GM12892 (cell line): ENCODE data around the gene LRGUK.

Experiments used
- POLR2A ChIP-seq: IDR thresholded peaks from 2 replicates; pipeline ENCODE4 v1.6.1; 2011; ENCODE audit warnings: low read depth, low read length, control low read depth
- POLR2AphosphoS5 ChIP-seq: IDR thresholded peaks from 2 replicates; pipeline ENCODE4 v1.6.1; 2011; ENCODE audit warnings: low read depth, low read length, control low read depth
- TAF1 ChIP-seq: IDR thresholded peaks from 2 replicates; pipeline ENCODE4 v1.6.1; 2011; ENCODE audit warnings: low read depth, mild to moderate bottlenecking, control low read depth, low read length, borderline replicate concordance

- TF ChIP-seq POLR2AphosphoS5 (no peak), POLR2A (no peak), TAF1 (no peak)
Observed at GRCh38 chr7:134126146-134126545, 994 bp upstream of the LRGUK start.
